Fibroblast of skin of scalp (primary cell): ENCODE measurements around the gene MIPEP.

Source experiments
- DNase-seq: peaks from one replicate; pipeline ENCODE4 v3.0.0-alpha.2; 2013

Gene MIPEP

GRCh38 chr13:23744315-23744714 is 144.9 kb downstream of the MIPEP start:
- DNase-seq = no peak

DNA sequence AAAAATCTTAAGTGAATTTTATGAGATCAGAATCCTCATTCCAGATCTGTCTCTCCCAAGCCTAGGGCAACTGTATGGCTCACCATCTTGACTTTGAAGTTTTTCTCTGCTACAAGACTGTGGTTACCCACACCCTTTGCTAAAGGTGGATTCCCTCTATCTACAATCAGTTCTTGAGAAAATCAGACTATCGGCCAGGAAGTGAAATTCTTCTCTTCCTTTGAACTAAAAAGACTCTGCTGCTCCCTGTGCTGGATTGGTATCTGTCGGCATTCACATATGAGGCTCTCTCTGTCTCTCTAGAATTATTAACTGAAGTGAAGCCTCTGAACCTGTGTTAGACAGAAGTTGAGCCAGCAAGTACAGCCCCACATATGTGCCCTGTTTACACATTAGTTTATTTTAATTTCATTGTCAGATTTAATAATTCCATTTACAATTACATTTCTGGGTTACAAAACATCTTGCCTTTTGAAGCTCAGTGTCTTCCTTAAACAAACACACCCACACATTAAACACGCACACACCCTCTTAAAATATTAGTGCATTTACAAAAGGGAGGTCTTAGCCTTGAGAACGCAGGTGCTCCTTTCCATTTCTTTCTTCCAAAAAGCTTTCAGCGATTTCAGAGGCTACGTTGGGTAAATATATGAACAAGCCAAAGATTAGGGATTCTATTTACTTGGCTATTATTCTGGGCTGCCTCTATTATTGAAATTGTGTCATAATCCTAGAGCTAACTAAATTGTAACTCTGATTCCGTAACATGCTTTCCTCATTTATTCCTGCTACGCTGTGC is 145.7 kb downstream of the MIPEP start:
- no peak for DNase-seq

- no peak for DNase-seq
Measured at GRCh38 chr13:23741879-23742510, 147.2 kb downstream of the MIPEP start.

GRCh38 chr13:23740002-23740401 is 149.2 kb downstream of the MIPEP start:
- no peak for DNase-seq

DNA sequence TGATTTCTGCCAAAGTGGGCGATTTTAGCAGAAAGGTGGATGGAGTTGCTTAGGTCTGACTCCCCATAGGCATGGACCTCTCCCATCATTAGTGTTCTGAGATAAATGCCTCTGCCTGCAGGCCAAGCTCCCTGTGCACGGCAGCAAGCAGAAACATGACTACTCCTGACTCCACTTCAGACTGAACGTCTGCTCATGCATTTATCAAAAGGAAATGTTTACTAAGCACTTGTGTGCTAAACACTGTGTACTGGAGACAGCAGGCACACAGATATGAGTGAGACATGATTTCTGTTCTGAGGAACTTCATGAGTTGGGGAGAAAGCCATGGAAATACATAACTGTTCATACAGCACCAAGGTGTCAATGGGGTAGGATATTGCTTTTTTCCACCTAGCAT is 149.6 kb downstream of the MIPEP start:
- no peak for DNase-seq

- no peak for DNase-seq
Measured at GRCh38 chr13:23736541-23736940, 152.7 kb downstream of the MIPEP start.

GRCh38 chr13:23735329-23735728 is 153.9 kb downstream of the MIPEP start:
- DNase-seq = no peak

DNA sequence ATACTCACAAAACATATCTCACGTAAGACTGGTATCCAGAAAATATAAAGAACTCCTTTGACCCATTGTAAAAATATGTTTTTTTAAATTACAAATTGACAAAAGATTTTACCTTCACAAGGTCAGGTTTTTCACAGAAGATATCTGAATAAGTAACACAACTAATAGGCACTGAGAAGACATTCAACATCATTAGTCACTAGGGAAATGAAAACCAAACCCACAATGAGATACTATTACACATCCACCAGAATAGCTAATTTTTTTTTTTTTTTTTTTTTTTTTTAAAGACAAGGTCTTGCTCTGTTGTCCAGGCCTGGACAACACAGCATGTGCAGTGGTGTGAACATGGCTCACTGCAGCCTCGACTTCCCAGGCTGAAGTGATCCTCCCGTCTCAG is 157.5 kb downstream of the MIPEP start:
- DNase-seq = no peak

DNA sequence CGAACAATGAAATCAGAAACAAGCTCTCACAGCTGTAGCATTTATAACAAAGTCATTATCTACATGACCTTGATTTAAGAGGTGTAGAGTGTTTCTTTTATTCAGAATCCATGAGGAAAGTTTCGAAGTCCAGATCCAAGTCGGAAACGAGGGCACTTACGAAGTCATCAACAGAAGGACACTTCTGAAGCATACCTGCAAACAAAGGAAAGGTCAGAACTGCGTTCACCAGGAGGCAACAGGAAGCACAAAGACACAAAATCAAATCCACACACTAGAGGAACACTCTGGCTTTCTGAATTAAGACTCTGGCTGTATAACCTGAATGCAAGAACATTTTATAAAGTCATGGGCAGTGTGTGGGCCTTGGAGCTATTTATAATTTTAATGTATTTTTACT is 158.9 kb downstream of the MIPEP start:
- no peak for DNase-seq

- no peak for DNase-seq
Measured at GRCh38 chr13:23729531-23729930, 159.7 kb downstream of the MIPEP start.

DNA sequence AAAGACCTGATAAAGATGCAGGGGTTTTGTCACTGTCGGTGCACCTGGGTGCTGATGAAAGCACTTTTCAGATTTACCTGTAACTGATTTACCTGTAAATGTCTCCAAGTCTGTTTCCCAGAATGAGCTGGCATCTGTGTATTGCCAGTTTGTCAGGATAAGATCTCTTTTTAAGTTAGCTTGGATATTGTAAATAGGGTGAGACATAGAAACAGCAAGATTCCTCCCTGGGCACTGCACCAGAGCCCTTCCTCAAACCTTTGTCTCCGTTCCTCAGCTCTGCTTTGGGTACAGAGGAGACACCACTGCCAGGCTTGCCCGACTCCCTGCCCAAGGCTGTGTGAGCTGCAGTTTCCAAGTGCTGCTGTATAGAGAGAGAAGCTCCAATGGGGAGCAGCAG is 160.4 kb downstream of the MIPEP start:
- no peak for DNase-seq

DNA sequence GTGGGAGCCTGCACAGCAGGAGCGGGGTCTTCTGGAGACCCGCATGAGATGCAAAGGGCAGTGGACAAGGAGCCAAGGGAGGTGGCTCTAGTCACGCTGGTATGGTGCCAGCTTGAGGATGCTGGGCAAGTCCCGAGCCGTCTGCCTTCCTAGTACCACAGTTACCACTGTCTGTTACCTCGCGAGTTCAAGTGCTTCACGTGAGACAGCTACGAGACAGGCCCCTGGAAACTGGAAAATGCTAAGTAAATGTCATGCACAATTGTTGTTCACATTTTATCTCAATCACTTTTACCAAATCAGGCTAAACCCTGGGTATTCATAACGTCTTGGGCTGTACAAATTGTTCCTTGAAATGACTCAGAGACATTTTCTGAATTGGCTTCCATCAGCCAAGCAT is 163.3 kb downstream of the MIPEP start:
- DNase-seq = no peak

DNA sequence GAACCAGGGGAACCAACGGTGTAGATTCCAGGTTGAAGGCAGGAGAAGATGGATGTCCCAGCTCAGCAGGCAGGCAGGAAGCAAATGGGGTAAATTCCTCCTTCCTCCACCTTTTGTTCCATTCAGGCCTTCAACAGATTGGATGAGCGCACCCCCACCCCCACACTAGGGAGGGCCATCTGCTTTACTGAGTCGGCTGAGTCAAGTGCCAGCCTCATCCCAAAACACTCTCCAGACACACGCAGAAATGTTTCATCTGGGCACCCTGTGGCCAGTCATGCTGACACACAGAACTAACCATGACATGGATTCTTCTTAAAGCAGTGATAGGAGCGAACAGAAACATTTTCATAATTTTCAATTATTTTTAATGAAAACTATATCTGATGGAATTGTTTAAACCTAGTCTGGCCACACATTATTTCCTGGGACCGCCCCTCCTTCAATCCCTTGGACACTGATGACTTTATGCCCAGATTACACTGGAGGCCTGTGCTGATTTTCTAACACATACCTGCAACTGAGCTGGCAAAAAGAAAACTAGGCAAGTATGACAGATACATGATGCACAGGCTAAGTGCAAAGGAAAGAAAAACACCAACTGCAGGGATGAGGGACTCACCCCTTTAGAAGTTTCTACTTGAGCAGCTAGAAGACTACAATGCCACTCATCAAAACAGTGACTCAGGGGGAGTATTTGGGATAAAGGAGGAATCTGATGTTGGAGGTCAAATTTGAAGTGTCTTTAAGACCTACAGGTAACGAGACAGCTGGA is 164.8 kb downstream of the MIPEP start:
- DNase-seq = no peak

- peak; percentile 73 for DNase-seq
Measured at GRCh38 chr13:23723471-23723870, 165.7 kb downstream of the MIPEP start.

GRCh38 chr13:23722726-23723453 is 166.3 kb downstream of the MIPEP start:
- no peak for DNase-seq

GRCh38 chr13:23718996-23719395 is 170.2 kb downstream of the MIPEP start:
- DNase-seq = no peak

DNA sequence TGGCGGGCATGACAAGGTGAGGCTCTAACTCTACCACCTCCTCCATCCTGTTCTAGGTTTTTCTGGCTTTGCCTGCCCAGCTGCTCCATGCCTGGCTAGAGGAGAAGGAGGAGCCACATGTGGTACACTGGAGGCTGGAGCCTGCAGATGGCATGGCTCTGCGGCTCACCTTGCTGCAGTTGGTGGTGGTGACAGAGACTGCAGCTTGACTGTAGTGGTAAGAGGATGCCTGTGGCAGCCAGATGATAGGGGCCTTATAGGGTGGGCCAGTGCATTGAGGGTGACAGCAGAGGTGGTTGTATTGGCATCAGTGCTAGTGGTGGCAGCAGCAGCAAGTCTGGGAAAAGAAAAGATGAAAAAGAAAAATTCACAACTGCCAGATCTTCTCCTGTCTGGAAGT is 172.8 kb downstream of the MIPEP start:
- no peak for DNase-seq

- DNase-seq = peak; percentile 31
Measured at GRCh38 chr13:23715762-23716235, 173.4 kb downstream of the MIPEP start.

GRCh38 chr13:23715092-23715761 is 174.0 kb downstream of the MIPEP start:
- DNase-seq = no peak

GRCh38 chr13:23714672-23715071 is 174.5 kb downstream of the MIPEP start:
- no peak for DNase-seq

DNA sequence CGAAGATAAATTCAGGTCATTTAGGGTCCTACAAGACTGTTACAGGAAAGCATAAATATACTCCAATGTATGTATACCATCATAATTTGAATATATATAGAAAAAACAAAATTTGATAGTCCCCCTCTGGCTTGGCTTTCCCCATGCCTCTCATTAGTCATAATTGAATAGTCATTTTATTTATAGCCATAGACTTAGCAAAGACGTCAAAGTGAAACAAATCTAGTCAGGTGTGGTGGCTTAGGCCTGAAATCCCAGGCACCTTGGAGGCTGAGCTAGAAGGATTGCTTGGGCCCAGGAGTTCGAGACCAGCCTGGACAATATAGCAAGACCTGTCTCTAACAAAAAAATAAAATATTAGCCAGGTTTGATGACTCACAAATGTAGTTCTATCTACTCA is 177.8 kb downstream of the MIPEP start:
- no peak for DNase-seq

DNA sequence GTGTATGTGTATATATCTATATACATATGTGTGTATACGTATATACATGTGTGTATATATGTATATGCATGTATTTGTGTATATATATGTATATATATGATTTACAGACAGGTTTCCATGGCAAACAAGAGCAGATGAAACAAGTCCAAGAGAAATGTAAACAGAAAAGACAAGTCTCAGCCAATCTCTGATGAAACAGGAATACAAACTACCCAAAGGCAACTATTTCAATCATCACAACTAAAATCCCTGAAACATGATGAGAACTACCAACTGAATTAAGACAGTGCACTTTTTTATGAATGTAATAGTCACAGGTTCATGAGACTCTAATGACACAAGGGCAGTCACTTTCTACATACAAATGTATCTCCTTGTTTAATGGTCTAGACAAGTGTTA is 178.8 kb downstream of the MIPEP start:
- DNase-seq = no peak
